K562 (cell line): Measurements from ENCODE around the gene ATP5F1A. TPM values are rescaled to one million over a fixed set of nuclear protein-coding genes. Genes with fewer than 3 reads are reported as not detected.

Experiments used
- ATAC-seq: fragments of 200-7000 bp; cut with Tn5 transposase; 3 replicates; pipeline ENCODE4 v1.9.1; 2020; ENCODE audit warnings: moderate library complexity
- BruUV-seq: library from RNA; stranded (reverse); fragments of 400-500 nt; replicated peaks from 2 replicates; lab custom pipeline; 2021; lab: Mats Ljungman, UMichigan
- CTCF ChIA-PET: fragments of 300-600 bp; formaldehyde crosslinking; extraction: SDS; loops from one replicate; lab custom pipeline; 2021; ENCODE audit warnings: low intra/inter-chr PET ratio; lab: Yijun Ruan, JAX
- POLR2A ChIA-PET: fragments of 300-600, 350-650 bp; sonication (Branson Sonifier 250); formaldehyde crosslinking; extraction: SDS; loops from one replicate; lab custom pipeline; 2021; ENCODE audit warnings: antibody characterized with exemption, inconsistent platforms; lab: Yijun Ruan, JAX
- DNase-seq, 4 experiments: peaks; one replicate each; pipeline versions ENCODE4 v3.0.0 to v3.0.0-alpha.2; 2011 to 2018; ENCODE audit warnings: low spot score in 3 of 4, mixed read lengths in 3 of 4; ENCODE audit errors: extremely low read depth in 1 of 4
- FAIRE-seq: peaks from 2 replicates; lab custom pipeline; 2011; peaks lifted over from hg19 to GRCh38; lab: Jason Lieb, UNC
- H2AFZ ChIP-seq: 2 replicates; pipeline ENCODE4 v1.6.0; 2011; ENCODE audit warnings: low read depth, low read length, control low read depth, inconsistent platforms
- H3K27ac ChIP-seq: fragments of 200-600 bp; 3 replicates; pipeline ENCODE4 v1.8.0; 2011; ENCODE audit warnings: low read depth, mild to moderate bottlenecking, control low read depth, inconsistent platforms, low read length, moderate library complexity, mixed read lengths; ENCODE audit errors: extremely low read depth
- H3K27me3 ChIP-seq, 2 experiments: fragments of 300-600 bp in 1 of 2; 2 replicates in 1 of 2; 3 replicates in 1 of 2; pipeline versions ENCODE4 v1.6.0 to v1.8.0; 2011; ENCODE audit warnings: inconsistent platforms in 2 of 2, low read length in 2 of 2, mild to moderate bottlenecking in 1 of 2, mixed read lengths in 1 of 2, moderate library complexity in 1 of 2; ENCODE audit not compliant: control insufficient read depth in 2 of 2, insufficient read depth in 2 of 2
- H3K36me3 ChIP-seq: fragments of 300-600 bp; 3 replicates; pipeline ENCODE4 v1.8.0; 2011; ENCODE audit warnings: mild to moderate bottlenecking, low read length, inconsistent platforms; ENCODE audit not compliant: control insufficient read depth, insufficient read depth
- H3K4me1 ChIP-seq, 2 experiments: fragments of 200-600 bp in 1 of 2; replicated peaks in 1 of 2; 2 replicates in 1 of 2; 3 replicates in 1 of 2; pipeline versions ENCODE4 v1.5.1 to v1.8.0; 2011; ENCODE audit warnings: inconsistent platforms in 2 of 2, low read length in 2 of 2, mild to moderate bottlenecking in 1 of 2, mixed read lengths in 1 of 2, moderate library complexity in 1 of 2; ENCODE audit not compliant: control insufficient read depth in 2 of 2, insufficient read depth in 2 of 2
- H3K4me2 ChIP-seq: 2 replicates; pipeline ENCODE4 v1.6.1; 2011; ENCODE audit warnings: low read length, control low read depth, inconsistent platforms, mixed read lengths; ENCODE audit not compliant: insufficient read depth
- H3K4me3 ChIP-seq: fragments of 200-600 bp; sonication (generic), shearing (Covaris generic); 2 replicates; pipeline ENCODE4 v1.5.1; 2016; ENCODE audit warnings: control low read depth, inconsistent platforms
- H3K79me2 ChIP-seq: fragments of 200-600 bp; 3 replicates; pipeline ENCODE4 v1.8.0; 2011; ENCODE audit warnings: low read length, inconsistent platforms; ENCODE audit not compliant: control insufficient read depth, insufficient read depth
- H3K9ac ChIP-seq, 2 experiments: 2 replicates each; pipeline versions ENCODE4 v1.6.0 to v1.6.1; 2011; ENCODE audit warnings: low read depth in 2 of 2, low read length in 2 of 2, control low read depth in 1 of 2, inconsistent platforms in 1 of 2, mild to moderate bottlenecking in 1 of 2, mixed read lengths in 1 of 2; ENCODE audit not compliant: insufficient read depth in 1 of 2
- H3K9me1 ChIP-seq: one replicate; pipeline ENCODE4 v1.6.0; 2011; ENCODE audit warnings: inconsistent platforms, mild to moderate bottlenecking, low read length, moderate library complexity; ENCODE audit not compliant: control insufficient read depth, insufficient read depth
- H3K9me3 ChIP-seq: replicated peaks from 2 replicates; pipeline ENCODE4 v1.5.1; 2011; ENCODE audit warnings: low read depth, low read length, inconsistent platforms; ENCODE audit not compliant: control insufficient read depth, insufficient read depth
- H4K20me1 ChIP-seq: replicated peaks from 2 replicates; pipeline ENCODE4 v1.6.1; 2011; ENCODE audit warnings: low read length, inconsistent platforms, mixed read lengths; ENCODE audit not compliant: control insufficient read depth, insufficient read depth
- EGR1 ChIP-seq: fragments of 450-650 bp; conservative IDR thresholded peaks from 2 replicates; pipeline ENCODE4 v1.6.1; 2017; ENCODE audit warnings: mild to moderate bottlenecking
- ELF1 ChIP-seq: fragments of 200-800 bp; sonication (Bioruptor generic); IDR thresholded peaks from 2 replicates; pipeline ENCODE4 v1.6.1; 2016; ENCODE audit warnings: missing genetic modification characterization, missing compliant biosample characterization
- EP300 ChIP-seq: IDR thresholded peaks from 2 replicates; pipeline ENCODE4 v1.6.1; 2012; ENCODE audit warnings: low read length, improper control_type of control experiment
- HEY1 ChIP-seq: fragments of 250-450 bp; sonication (Bioruptor Pico); IDR thresholded peaks from 2 replicates; pipeline ENCODE4 v1.5.0; 2020; ENCODE audit warnings: mild to moderate bottlenecking, moderate library complexity, borderline replicate concordance
- KAT7 ChIP-seq: sonication (generic); formaldehyde crosslinking; IDR thresholded peaks from 2 replicates; pipeline ENCODE4 v1.8.0; 2022; ENCODE audit warnings: missing genetic modification reagents, mild to moderate bottlenecking, borderline replicate concordance
- NKRF ChIP-seq: fragments of 450-650 bp; IDR thresholded peaks from 2 replicates; pipeline ENCODE4 v1.6.1; 2016; ENCODE audit warnings: borderline replicate concordance
- ZNF592 ChIP-seq: fragments of 450-650 bp; IDR thresholded peaks from 2 replicates; pipeline ENCODE4 v1.6.1; 2017; ENCODE audit warnings: antibody characterized with exemption, mild to moderate bottlenecking
- WGBS: fragments of 100-300 bp; shearing (Covaris generic); methylation state at CpG from one replicate; pipeline ENCODE4 v1.1.6; 2016; ENCODE audit warnings: low coverage, mixed read lengths; ENCODE audit not compliant: insufficient coverage; ENCODE audit errors: missing lambda C conversion rate; 5-methylcytosine and 5-hydroxymethylcytosine counted together
- in situ Hi-C: fragments of 300-500 bp; cut with MboI; formaldehyde crosslinking; loops from 4 replicates; pipeline ENCODE4 v1.15.0; 2018; ENCODE audit warnings: inconsistent platforms, mixed read lengths
- intact Hi-C: fragments of 100-400 bp; cut with micrococcal nuclease; formaldehyde crosslinking; loops from 2 replicates; pipeline ENCODE4 v1.14.2; 2022
- polyA plus RNA-seq, 8 experiments: library from polyadenylated mRNA; depleted of rRNA in 4 of 8; stranded (reverse) in 5 of 8; unstranded in 3 of 8; fragments of >200 nt; fragmentation: Nextera tagmentation in 2 of 8; fragmentation: Illumina TruSeq in 1 of 8; extraction: Ambion mirVana in 2 of 8; extraction: Trizol in 1 of 8; gene quantifications; 2 replicates each; pipeline versions ENCODE4 v1.2.1 to v1.2.3, GENCODE V29; 2011 to 2014; ENCODE audit warnings: inconsistent platforms in 1 of 8, missing spikeins in 1 of 8
- total RNA-seq, 7 experiments: library from RNA; depleted of rRNA in 6 of 7; stranded (reverse); fragments of >200 nt in 6 of 7; fragmentation: Illumina TruSeq in 2 of 7; extraction: Trizol in 2 of 7; gene quantifications; 2 replicates each; pipeline versions ENCODE4 v1.2.1 to v1.2.3, GENCODE V29; 2011 to 2021; ENCODE audit warnings: low replicate concordance in 1 of 7

ATP5F1A gene
- total and polyA plus RNA-seq, 9 of the 15 experiments (the other 6 are each of a cell fraction or from before 2014, with no cell fraction given) = 377 to 762 (median 490) TPM

DNA sequence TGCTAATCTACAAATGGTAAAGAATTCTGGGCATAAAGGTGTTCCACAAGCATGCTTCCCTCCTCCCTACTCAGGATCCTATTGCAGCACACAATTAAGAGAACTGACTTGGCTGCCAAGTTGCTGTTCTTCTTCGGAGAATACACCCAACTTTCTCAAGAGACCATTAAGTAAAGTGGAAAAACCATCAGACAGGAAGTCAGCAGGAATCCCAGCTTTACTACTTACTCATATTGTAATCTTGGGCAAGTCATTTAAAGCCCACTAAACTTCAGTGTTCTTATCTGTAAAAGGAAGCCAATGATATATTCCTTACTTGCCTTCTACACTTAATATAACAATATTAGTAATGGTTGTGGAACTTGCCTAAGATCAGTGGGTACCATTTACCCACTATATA, 63.9 kb downstream of the ATP5F1A start (continued):
- TF ChIP-seq KAT7 (CRISPR knock-in tag) = no peak

DNA sequence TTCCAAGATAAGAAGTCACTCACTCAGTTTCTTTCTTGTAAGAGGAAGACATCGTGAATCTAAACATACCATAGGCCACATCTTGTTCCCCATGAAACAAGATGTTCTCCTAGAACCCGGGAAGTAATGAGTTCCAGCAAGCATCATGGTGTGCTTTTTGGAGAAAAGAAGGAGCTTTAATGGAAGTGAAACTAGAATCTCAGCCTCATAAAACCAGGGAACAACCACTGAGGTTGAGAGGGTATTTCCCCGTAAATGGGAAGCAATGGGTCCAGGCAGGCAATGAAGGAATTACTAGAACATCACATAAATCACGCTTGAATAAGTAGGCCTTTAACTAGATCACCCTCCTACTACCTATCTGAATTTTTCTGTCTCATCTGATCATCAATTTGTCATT, 66.4 kb downstream of the ATP5F1A start:
- ATAC-seq (no peak), DNase-seq (no peak), FAIRE-seq (no peak)
- Histone ChIP-seq H3K4me3 (no peak overlapping the region), H3K36me3 (peaks cover 26% of the 10 kb centered on the region; the same call in 2 of the 3 replicates), H3K4me1 (no peaks in the 10 kb centered on the region; a peak in 1 of 5 replicates), H3K4me2 (no peak overlapping the region), H3K9me3 (no peaks in the 10 kb centered on the region), H3K27me3 (no peaks in the 10 kb centered on the region)
- CTCF ChIA-PET = no interaction called here
- intact Hi-C loops (no loop called here), in situ Hi-C loops (no loop called here)
- WGBS = 84% methylated on average over 4 of the region's 4 CpGs
- TF ChIP-seq ELF1 (tag) = no peak
- no peak for TF ChIP-seq HEY1 (CRISPR knock-in tag)
- TF ChIP-seq EGR1 = no peak
- no peak for TF ChIP-seq ZNF592
- no peak for TF ChIP-seq EP300
- TF ChIP-seq NKRF = no peak
- TF ChIP-seq, all 486 proteins: peak for 0
- Histone ChIP-seq H3K27ac (no peak overlapping the region), H3K9me1 (no peaks in the 10 kb centered on the region), H2AFZ (no peak overlapping the region), H3K79me2 (no peaks in the 10 kb centered on the region), H4K20me1 (no peaks in the 10 kb centered on the region), H3K9ac (no peak overlapping the region)
- POLR2A ChIA-PET = no interaction called here
- no TSS peak for BruUV-seq
